ENCODE data around the gene ARHGEF3. TPM values are rescaled to one million over a fixed set of nuclear protein-coding genes. Genes with fewer than 3 reads are reported as not detected.
"Not testable (repeated sequence)": the region's sequence is repeated elsewhere in the genome, so short reads cannot be mapped to it uniquely, and the experiment has no call there.

Gene ARHGEF3
- total and polyA plus RNA-seq, 4 experiments from 2014 or later: 120 to 160 (median 126) TPM

DNA sequence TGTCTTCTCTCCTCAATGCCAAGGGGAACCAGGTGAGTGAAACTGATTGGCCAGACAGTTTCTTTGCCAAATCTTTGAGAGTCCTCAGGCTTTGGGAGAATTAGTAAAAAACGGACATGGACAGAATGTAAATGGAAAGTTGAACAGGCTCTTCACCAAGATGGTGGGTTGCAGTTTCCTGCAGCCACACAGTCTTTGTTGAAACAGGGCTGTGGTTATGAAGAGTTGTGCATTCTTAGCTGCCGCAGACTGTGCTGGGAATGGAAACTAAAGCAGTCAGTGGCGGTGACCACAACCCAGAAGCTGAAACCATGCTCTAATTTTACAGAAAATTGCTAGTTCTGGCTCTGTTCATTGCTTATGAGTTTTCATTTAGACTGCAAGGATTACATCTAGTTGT is 76.6 kb downstream of the ARHGEF3 start:
- peak overlapping the region; percentile 4 for H3K27ac ChIP-seq (ENCODE audit: low read depth, low read length)
- Mint-ChIP-seq H3K9me3 (peaks cover 0 to 2% (median 0%) of the 10 kb centered on the region in 8 donors), H3K4me1 (peaks cover 30 to 62% (median 46%) of the 10 kb centered on the region in 4 donors), H3K27me3 (no peaks in the 10 kb centered on the region), H3K36me3 (peaks cover 59 to 66% of the 10 kb centered on the region in 2 donors), H3K4me3 (peak overlapping the region; percentile 37 to 92 (median 70)), H3K27ac (peak overlapping the region; percentile 25 to 96 (median 79))
- ChIA-PET CTCF (ENCODE audit: partially characterized antibody) (interaction anchor here (0.7 to 7.1 kb wide), 6 partner anchors 12 to 263 kb away, joined by 3 to 63 read pairs (median 6); partner anchors contain the start of gene ARHGEF3), POLR2A (ENCODE audit: partially characterized antibody) (interaction anchor here (1.0 to 5.1 kb wide), 9 partner anchors 20 to 1031 kb away, joined by 3 to 31 read pairs (median 4); partner anchors contain the start of genes SLMAP and TASOR)
- intact Hi-C loops (cut with micrococcal nuclease): no loop called here
- H3K9me3 ChIP-seq (ENCODE audit: control insufficient read depth in 1 of 2, low read length in 2 of 2): no peaks in the 10 kb centered on the region
- H3K4me1 ChIP-seq (ENCODE audit: insufficient read depth, low read length): peaks cover 27% of the 10 kb centered on the region
- peak; percentile 48 to 71 (median 65) for DNase-seq
- H3K4me3 ChIP-seq (ENCODE audit: low read length in 2 of 2): no peak overlapping the region
- peaks cover 40% of the 10 kb centered on the region for H3K36me3 ChIP-seq (ENCODE audit: insufficient read depth, low read length)
- H3K27me3 ChIP-seq (ENCODE audit: insufficient read depth, low read length): no peaks in the 10 kb centered on the region

DNA sequence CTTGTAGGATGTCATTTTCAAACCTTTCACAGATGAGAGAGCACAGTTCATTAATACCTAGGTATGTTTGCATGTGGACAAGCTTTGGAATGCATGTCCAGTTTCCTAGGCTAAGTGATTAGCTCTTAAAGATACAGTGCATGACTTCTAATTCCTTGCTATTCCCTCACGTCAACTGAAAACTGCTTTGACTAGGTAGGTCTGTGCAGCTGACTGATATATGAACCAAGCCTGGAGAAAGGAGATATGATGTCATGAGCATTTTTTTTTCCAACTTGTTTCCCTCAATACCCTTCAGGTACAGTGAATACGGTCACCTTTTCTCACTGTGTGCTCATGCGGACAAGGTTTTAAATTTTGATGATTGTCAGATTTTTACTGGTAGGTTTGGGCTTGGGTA is 77.1 kb downstream of the ARHGEF3 start:
- H3K9me3 ChIP-seq (ENCODE audit: control insufficient read depth in 1 of 2, low read length in 2 of 2): no peaks in the 10 kb centered on the region
- peak overlapping the region in 5 of 7 donors; percentile 2 to 96 (median 73) for H3K27ac Mint-ChIP-seq
- H3K9me3 Mint-ChIP-seq: peaks cover 0 to 2% (median 0%) of the 10 kb centered on the region in 8 donors
- ChIA-PET POLR2A (ENCODE audit: partially characterized antibody) (interaction anchor here (1.0 to 5.1 kb wide), 8 partner anchors 20 to 1032 kb away, joined by 3 to 31 read pairs (median 4); partner anchors contain the start of genes SLMAP and TASOR), CTCF (ENCODE audit: partially characterized antibody) (interaction anchor here (0.7 to 7.1 kb wide), 6 partner anchors 12 to 264 kb away, joined by 3 to 63 read pairs (median 6); partner anchors contain the start of gene ARHGEF3)
- H3K4me1 ChIP-seq (ENCODE audit: insufficient read depth, low read length): peaks cover 27% of the 10 kb centered on the region
- no peaks in the 10 kb centered on the region for H3K27me3 ChIP-seq (ENCODE audit: insufficient read depth, low read length)
- no peak for DNase-seq
- peaks cover 36% of the 10 kb centered on the region for H3K36me3 ChIP-seq (ENCODE audit: insufficient read depth, low read length)
- H3K4me3 Mint-ChIP-seq: peak overlapping the region in 4 of 8 donors; percentile 7 to 92 (median 70)
- H3K4me1 Mint-ChIP-seq: peaks cover 32 to 64% (median 46%) of the 10 kb centered on the region in 4 donors
- intact Hi-C loops (cut with micrococcal nuclease): no loop called here
- no peak overlapping the region for H3K4me3 ChIP-seq (ENCODE audit: low read length in 2 of 2)
- H3K27ac ChIP-seq (ENCODE audit: low read depth, low read length): no peak overlapping the region
- H3K27me3 Mint-ChIP-seq: no peaks in the 10 kb centered on the region
- H3K36me3 Mint-ChIP-seq: peaks cover 56 to 61% of the 10 kb centered on the region in 2 donors

DNA sequence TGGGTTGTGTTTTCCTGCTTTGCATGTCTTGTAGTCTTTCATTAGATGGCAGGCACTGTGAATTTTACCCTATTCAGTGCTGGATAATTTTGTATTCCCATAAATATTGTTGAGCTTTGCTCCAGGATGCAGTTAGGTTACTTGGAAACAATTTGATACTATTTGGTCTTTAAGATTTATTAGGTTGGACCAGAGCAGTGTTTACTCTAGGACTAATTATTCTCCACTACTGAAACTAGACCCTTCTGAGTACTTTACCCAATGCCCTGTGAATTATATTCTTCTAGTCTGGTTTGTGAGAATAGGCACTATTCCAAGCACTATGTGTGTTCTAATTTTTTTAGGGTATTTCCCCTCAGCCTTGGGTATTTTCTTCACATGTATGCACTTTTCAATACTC is 80.9 kb downstream of the ARHGEF3 start:
- H3K27me3 ChIP-seq (ENCODE audit: insufficient read depth, low read length): no peaks in the 10 kb centered on the region
- CTCF ChIA-PET (ENCODE audit: partially characterized antibody): no interaction called here
- H3K4me1 ChIP-seq (ENCODE audit: insufficient read depth, low read length): peaks cover 14% of the 10 kb centered on the region
- H3K9me3 ChIP-seq (ENCODE audit: control insufficient read depth in 1 of 2, low read length in 2 of 2): no peaks in the 10 kb centered on the region
- peaks cover 27% of the 10 kb centered on the region in 2 donors for H3K36me3 Mint-ChIP-seq
- H3K4me3 ChIP-seq (ENCODE audit: low read length in 2 of 2): no peak overlapping the region
- DNase-seq: no peak
- no peaks in the 10 kb centered on the region for H3K27me3 Mint-ChIP-seq
- no peak overlapping the region for H3K27ac ChIP-seq (ENCODE audit: low read depth, low read length)
- peaks cover 0 to 12% (median under 1%) of the 10 kb centered on the region in 8 donors for H3K9me3 Mint-ChIP-seq
- intact Hi-C loops (cut with micrococcal nuclease): no loop called here
- peaks cover 5% of the 10 kb centered on the region for H3K36me3 ChIP-seq (ENCODE audit: insufficient read depth, low read length)
- H3K4me3 Mint-ChIP-seq: no peak overlapping the region
- POLR2A ChIA-PET (ENCODE audit: partially characterized antibody): interaction anchor here (0.6 to 0.8 kb wide), 2 partner anchors 62 to 68 kb away, joined by 3 read pairs; no protein-coding TSS in a partner anchor
- peaks cover 28 to 48% (median 34%) of the 10 kb centered on the region in 4 donors for H3K4me1 Mint-ChIP-seq
- H3K27ac Mint-ChIP-seq: peak overlapping the region in 2 of 7 donors; percentile 25 to 65

DNA sequence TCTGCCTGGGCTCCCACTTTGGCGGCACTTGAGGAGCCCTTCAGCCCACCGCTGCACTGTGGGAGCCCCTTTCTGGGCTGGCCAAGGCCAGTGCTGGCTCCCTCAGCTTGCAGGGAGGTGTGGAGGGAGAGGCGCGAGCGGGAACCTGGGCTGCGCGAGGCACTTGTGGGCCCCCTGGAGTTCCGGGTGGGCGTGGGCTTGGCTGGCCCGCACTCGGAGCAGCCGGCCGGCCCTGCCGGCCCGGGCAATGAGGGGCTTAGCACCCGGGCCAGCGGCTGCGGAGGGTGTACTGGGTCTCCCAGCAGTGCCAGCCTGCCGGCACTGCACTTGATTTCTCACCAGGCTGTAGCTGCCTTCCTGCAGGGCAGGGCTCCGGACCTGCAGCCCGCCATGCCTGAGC is 82.9 kb downstream of the ARHGEF3 start:
- H3K4me1 ChIP-seq (ENCODE audit: insufficient read depth, low read length); H3K27ac Mint-ChIP-seq; H3K27ac ChIP-seq (ENCODE audit: low read depth, low read length); POLR2A ChIA-PET (ENCODE audit: partially characterized antibody); H3K4me3 Mint-ChIP-seq; H3K4me3 ChIP-seq (ENCODE audit: low read length in 2 of 2); H3K36me3 ChIP-seq (ENCODE audit: insufficient read depth, low read length); H3K27me3 Mint-ChIP-seq; intact Hi-C loops (cut with micrococcal nuclease); H3K27me3 ChIP-seq (ENCODE audit: insufficient read depth, low read length); H3K9me3 Mint-ChIP-seq; H3K9me3 ChIP-seq (ENCODE audit: control insufficient read depth in 1 of 2, low read length in 2 of 2); DNase-seq: not testable (repeated sequence)
- H3K4me1 Mint-ChIP-seq: peaks cover 17 to 34% (median 21%) of the 10 kb centered on the region in 4 donors
- H3K36me3 Mint-ChIP-seq: peaks cover 13 to 14% of the 10 kb centered on the region in 2 donors
- CTCF ChIA-PET (ENCODE audit: partially characterized antibody): interaction anchor here (1.5 kb wide), 1 partner anchor 17 kb away, joined by 3 read pairs; no protein-coding TSS in a partner anchor

DNA sequence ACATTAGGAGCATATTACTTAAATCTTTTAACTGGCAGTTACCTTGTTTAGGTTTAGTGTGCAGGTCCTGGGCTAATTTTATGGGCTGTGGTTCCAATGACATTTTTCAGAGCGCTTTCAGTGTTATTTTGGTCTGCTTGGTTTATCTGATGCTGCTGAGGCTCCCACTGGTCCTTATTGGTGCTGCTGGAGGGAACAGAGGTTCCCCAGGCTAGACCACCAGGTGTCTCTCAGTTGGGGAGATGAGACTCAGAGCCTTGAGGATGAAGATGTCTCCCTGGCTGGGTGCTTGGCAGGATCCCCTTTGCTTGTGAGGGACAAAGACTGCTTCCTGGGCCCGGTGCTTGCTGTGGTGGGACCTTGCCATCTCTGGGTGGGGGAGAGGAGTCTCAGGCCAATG is 90.4 kb downstream of the ARHGEF3 start:
- H3K27ac ChIP-seq (ENCODE audit: low read depth, low read length): no peak overlapping the region
- ChIA-PET CTCF (ENCODE audit: partially characterized antibody) (interaction anchor here (1.0 to 4.7 kb wide), 2 partner anchors 89 to 277 kb away, joined by 3 to 66 read pairs; partner anchors contain the start of gene ARHGEF3), POLR2A (ENCODE audit: partially characterized antibody) (interaction anchor here (0.7 to 1.0 kb wide), 2 partner anchors 28 to 89 kb away, joined by 3 read pairs; partner anchors contain the start of gene TASOR)
- Mint-ChIP-seq H3K4me1 (peaks cover 0 to 2% (median 0%) of the 10 kb centered on the region in 4 donors), H3K27me3 (no peaks in the 10 kb centered on the region), H3K9me3 (peaks cover 0 to 6% (median 3%) of the 10 kb centered on the region in 8 donors), H3K4me3 (no peak overlapping the region), H3K27ac (peak overlapping the region in 2 of 7 donors; percentile 13 to 31), H3K36me3 (no peaks in the 10 kb centered on the region)
- no peaks in the 10 kb centered on the region for H3K4me1 ChIP-seq (ENCODE audit: insufficient read depth, low read length)
- no peaks in the 10 kb centered on the region for H3K27me3 ChIP-seq (ENCODE audit: insufficient read depth, low read length)
- no peaks in the 10 kb centered on the region for H3K36me3 ChIP-seq (ENCODE audit: insufficient read depth, low read length)
- no peaks in the 10 kb centered on the region for H3K9me3 ChIP-seq (ENCODE audit: control insufficient read depth in 1 of 2, low read length in 2 of 2)
- intact Hi-C loops (cut with micrococcal nuclease): no loop called here
- no peak for DNase-seq
- no peak overlapping the region for H3K4me3 ChIP-seq (ENCODE audit: low read length in 2 of 2)

DNA sequence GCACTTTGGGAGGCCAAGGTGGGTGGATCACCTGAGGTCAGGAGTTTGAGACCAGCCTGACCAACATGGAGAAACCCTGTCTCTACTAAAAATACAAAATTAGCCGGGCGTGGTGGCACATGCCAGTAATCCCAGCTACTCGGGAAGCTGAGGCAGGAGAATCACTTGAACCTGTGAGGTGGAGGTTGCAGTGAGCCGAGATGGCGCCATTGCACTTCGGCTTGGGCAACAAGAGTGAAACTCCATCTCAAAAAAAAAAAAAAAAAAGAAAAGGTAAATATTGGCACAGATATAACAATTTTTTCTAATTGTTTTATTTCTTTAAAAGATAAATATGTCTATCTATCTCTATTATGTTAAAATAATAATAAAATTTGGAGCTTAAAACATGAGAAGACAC is 94.3 kb downstream of the ARHGEF3 start:
- CTCF ChIA-PET (ENCODE audit: partially characterized antibody): interaction anchor here (0.7 to 10.6 kb wide), 15 partner anchors 10 to 1108 kb away, joined by 3 to 321 read pairs (median 4); partner anchors contain the start of gene ARHGEF3

DNA sequence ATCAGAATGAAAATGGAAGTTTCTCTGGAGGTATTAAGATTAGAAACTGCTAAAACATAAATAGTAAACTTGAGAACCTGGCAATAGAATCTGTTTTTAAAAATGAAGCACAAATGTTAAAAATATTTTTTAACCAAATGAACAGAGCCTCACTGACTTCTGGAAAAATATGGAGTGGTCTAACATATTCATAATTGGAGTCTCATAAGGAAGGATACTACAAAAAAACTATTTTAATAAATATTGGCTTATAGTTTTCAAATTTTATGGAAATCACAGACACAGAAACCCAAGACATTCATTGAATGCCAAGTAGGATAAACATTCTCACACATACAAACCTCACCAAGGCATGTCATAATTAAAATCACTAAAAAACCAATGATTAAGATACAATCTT is 95.1 kb downstream of the ARHGEF3 start:
- Mint-ChIP-seq H3K9me3 (peaks cover 0 to 2% (median 0%) of the 10 kb centered on the region in 8 donors), H3K27me3 (no peaks in the 10 kb centered on the region), H3K27ac (no peak overlapping the region), H3K4me1 (peaks cover 11 to 21% (median 14%) of the 10 kb centered on the region in 4 donors), H3K4me3 (no peak overlapping the region), H3K36me3 (no peaks in the 10 kb centered on the region)
- Histone ChIP-seq H3K36me3 (ENCODE audit: insufficient read depth, low read length) (no peaks in the 10 kb centered on the region), H3K9me3 (ENCODE audit: control insufficient read depth in 1 of 2, low read length in 2 of 2) (no peaks in the 10 kb centered on the region), H3K27ac (ENCODE audit: low read depth, low read length) (no peak overlapping the region), H3K4me3 (ENCODE audit: low read length in 2 of 2) (no peak overlapping the region), H3K4me1 (ENCODE audit: insufficient read depth, low read length) (peaks cover 16% of the 10 kb centered on the region), H3K27me3 (ENCODE audit: insufficient read depth, low read length) (no peaks in the 10 kb centered on the region)
- DNase-seq: no peak
- CTCF ChIA-PET (ENCODE audit: partially characterized antibody): interaction anchor here (7.2 to 10.6 kb wide), 2 partner anchors 94 to 283 kb away, joined by 213 to 321 read pairs; partner anchors contain the start of gene ARHGEF3
- POLR2A ChIA-PET (ENCODE audit: partially characterized antibody): no interaction called here
- intact Hi-C loops (cut with micrococcal nuclease): no loop called here

More for the DNA sequence above, 94.3 kb downstream of the ARHGEF3 start:
- H3K4me1 Mint-ChIP-seq: peaks cover 11 to 19% (median 14%) of the 10 kb centered on the region in 4 donors
- H3K9me3 ChIP-seq (ENCODE audit: control insufficient read depth in 1 of 2, low read length in 2 of 2); H3K27ac Mint-ChIP-seq; H3K9me3 Mint-ChIP-seq; H3K4me3 ChIP-seq (ENCODE audit: low read length in 2 of 2); intact Hi-C loops (cut with micrococcal nuclease); H3K27ac ChIP-seq (ENCODE audit: low read depth, low read length); DNase-seq; H3K27me3 Mint-ChIP-seq; H3K36me3 ChIP-seq (ENCODE audit: insufficient read depth, low read length); H3K4me3 Mint-ChIP-seq; H3K36me3 Mint-ChIP-seq; H3K27me3 ChIP-seq (ENCODE audit: insufficient read depth, low read length): not testable (repeated sequence)
- POLR2A ChIA-PET (ENCODE audit: partially characterized antibody): interaction anchor here (0.9 to 1.2 kb wide), 3 partner anchors 91 to 208 kb away, joined by 3 to 9 read pairs (median 6); no protein-coding TSS in a partner anchor
- peaks cover 16% of the 10 kb centered on the region for H3K4me1 ChIP-seq (ENCODE audit: insufficient read depth, low read length)
